Islet precursor cell (in vitro differentiated cells): ENCODE results near the gene YY2.

ENCODE experiments used
- DNase-seq: peaks from one replicate; pipeline ENCODE4 v3.0.0-alpha.2; 2018

The YY2 gene

GRCh38 chrX:21881881-21882574 is 26.2 kb downstream of the YY2 start:
- no peak for DNase-seq

GRCh38 chrX:21883258-21883657 is 27.5 kb downstream of the YY2 start:
- DNase-seq, result no peak

GRCh38 chrX:21885568-21885967 is 29.8 kb downstream of the YY2 start:
- DNase-seq, result no peak

GRCh38 chrX:21905313-21905712 is 49.5 kb downstream of the YY2 start:
- DNase-seq, result no peak

GRCh38 chrX:21905953-21906352 is 50.2 kb downstream of the YY2 start:
- DNase-seq, result no peak

- no peak for DNase-seq
Observed at GRCh38 chrX:21907260-21907659, 51.5 kb downstream of the YY2 start.
